Ishikawa (cell line): ENCODE data around the gene PARD6B.

Experiments
- EP300 ChIP-seq: IDR thresholded peaks from 2 replicates; pipeline ENCODE4 v1.6.1; 2012; ENCODE audit warnings: borderline replicate concordance
- TF ChIP-seq, protein P1 (sequence below): IDR thresholded peaks from 2 replicates; pipeline ENCODE4 v1.6.1; 2012

- no peak for TF ChIP-seq EP300
- TF ChIP-seq, protein P1, sequence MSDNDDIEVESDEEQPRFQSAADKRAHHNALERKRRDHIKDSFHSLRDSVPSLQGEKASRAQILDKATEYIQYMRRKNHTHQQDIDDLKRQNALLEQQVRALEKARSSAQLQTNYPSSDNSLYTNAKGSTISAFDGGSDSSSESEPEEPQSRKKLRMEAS: no peak
Measured at GRCh38 chr20:50683570-50683969, 47.8 kb upstream of the PARD6B start.
